Measurements from ENCODE around the gene BDNF. TPM values are rescaled to one million over a fixed set of nuclear protein-coding genes. Genes with fewer than 3 reads are reported as not detected.

BDNF gene
- polyA plus RNA-seq, 3 donors, result 1.5 to 1.9 (median 1.7) TPM

DNA sequence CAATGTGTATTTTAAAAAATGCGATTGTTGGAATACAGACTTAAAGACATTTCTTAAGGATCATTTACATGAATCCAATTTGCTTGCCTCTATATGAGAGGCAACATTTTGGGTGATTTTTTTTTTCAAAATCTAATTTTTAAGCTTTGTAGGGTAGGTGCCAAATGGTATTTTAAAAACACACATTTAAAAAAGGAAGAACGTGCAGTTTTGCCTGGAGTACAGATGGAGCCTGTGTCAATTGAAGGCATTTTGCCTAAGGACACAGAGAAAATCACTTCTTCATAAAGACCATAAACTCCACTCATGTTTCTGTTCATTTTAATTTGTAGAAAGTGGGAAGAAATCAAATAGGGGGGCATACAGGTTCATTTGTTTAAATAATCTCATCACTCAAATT lies 91.3 kb downstream of the BDNF start:
- DNase-seq, result no peak

DNA sequence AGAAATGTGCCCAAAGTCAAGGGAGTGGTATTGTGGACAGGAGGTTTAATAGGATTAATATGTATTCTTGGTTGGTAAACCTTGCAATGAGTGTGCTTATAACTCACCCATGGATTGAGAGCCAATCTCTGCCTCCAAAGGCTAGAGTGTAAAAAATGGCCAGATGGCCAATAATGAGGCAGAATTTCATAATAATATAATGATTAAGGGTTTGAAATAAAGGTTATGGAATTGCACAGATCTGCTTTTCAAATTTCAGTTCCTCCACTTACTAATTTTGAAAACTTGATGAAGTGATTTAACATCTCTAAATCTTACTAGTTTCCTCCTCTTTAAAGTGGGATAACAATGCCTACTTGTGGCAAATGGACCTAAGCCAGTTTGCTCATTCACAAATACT lies 94.8 kb downstream of the BDNF start:
- DNase-seq, result no peak

Other genes with a start within 250 kb of the BDNF start
- 100 to 1,000 TPM; 110 to 153 (median 134) TPM for gene LGR4, start 227.7 kb downstream of the BDNF start, polyA plus RNA-seq (ENCODE audit: insufficient read length in 3 of 3)
- gene LIN7C, start 193.7 kb downstream of the BDNF start, polyA plus RNA-seq (ENCODE audit: insufficient read length in 3 of 3), result 10 to 100 TPM; 17.7 to 28.7 (median 24.2) TPM

Data from renal pelvis (tissue), 4 donors.